Naive thymus-derived CD8-positive, alpha-beta T cell (primary cell): ENCODE results near the gene LRRC34. TPM values are rescaled to one million over a fixed set of nuclear protein-coding genes. Genes with fewer than 3 reads are reported as not detected.

ENCODE experiments used
- ATAC-seq, 2 donors: fragments of 150-1000 bp; cut with Tn5 transposase in 1 of 2; sonication (Bioruptor Pico), chemical (Tn5 transposase) in 1 of 2; 1 replicate in 1 of 2; 2 replicates in 1 of 2; pipeline ENCODE4 v1.10.0; 2021; ENCODE audit warnings: mild to moderate bottlenecking in 2 of 2, moderate library complexity in 2 of 2
- POLR2A ChIA-PET: fragments of 350-600 bp; sonication (Branson Sonifier 250); formaldehyde crosslinking; loops from one replicate; lab custom pipeline; 2021; ENCODE audit warnings: antibody characterized with exemption; lab: Charles Lee
- DNase-seq, 10 donors: peaks; one replicate each; pipeline versions ENCODE4 v3.0.0 to v3.0.0-alpha.2; 2020 to 2022
- H3K27ac Mint-ChIP-seq, 10 donors: one replicate each; pipeline ENCODE4 v1.8.0; 2020 to 2022; ENCODE audit warnings: mild to moderate bottlenecking in 10 of 10, mixed read lengths in 10 of 10, moderate library complexity in 4 of 10, inconsistent platforms in 1 of 10
- H3K27me3 Mint-ChIP-seq, 5 donors: one replicate each; pipeline ENCODE4 v1.8.0; 2021 to 2022; ENCODE audit warnings: mixed read lengths in 5 of 5
- H3K36me3 Mint-ChIP-seq, 3 donors: one replicate each; pipeline ENCODE4 v1.8.0; 2020 to 2022; ENCODE audit warnings: mixed read lengths in 3 of 3, mild to moderate bottlenecking in 2 of 3, inconsistent platforms in 1 of 3
- H3K4me1 Mint-ChIP-seq, 4 donors: one replicate each; pipeline ENCODE4 v1.8.0; 2021 to 2022; ENCODE audit warnings: mixed read lengths in 4 of 4
- H3K4me3 Mint-ChIP-seq, 10 donors: one replicate each; pipeline ENCODE4 v1.8.0; 2020 to 2022; ENCODE audit warnings: mild to moderate bottlenecking in 10 of 10, mixed read lengths in 10 of 10, moderate library complexity in 6 of 10, inconsistent platforms in 1 of 10
- H3K9me3 Mint-ChIP-seq, 9 donors: one replicate each; pipeline ENCODE4 v1.8.0; 2020 to 2022; ENCODE audit warnings: mixed read lengths in 9 of 9, mild to moderate bottlenecking in 3 of 9, inconsistent platforms in 1 of 9, moderate library complexity in 1 of 9
- polyA plus RNA-seq, 3 donors: library from polyadenylated mRNA; unstranded; fragments of 300-500 nt; fragmentation: Illumina TruSeq; gene quantifications; one replicate each; pipeline ENCODE4 v1.2.3, GENCODE V29; 2021
- total RNA-seq, 8 experiments: library from RNA in 2 of 8; stranded (reverse) in 2 of 8; gene quantifications; one replicate each; pipeline ENCODE4 v1.2.3 and lab custom pipeline; 2021 to 2026

LRRC34 gene
- total and polyA plus RNA-seq, 5 experiments from 2014 or later: 0.29 to 1.2 (median 0.42) TPM

GRCh38 chr3:169811631-169812331 is 923 bp downstream of the LRRC34 start:
- Mint-ChIP-seq H3K9me3 (peaks cover 2 to 19% (median 10%) of the 10 kb centered on the region in 9 donors), H3K4me3 (peak overlapping the region; percentile 78 to 93 (median 88)), H3K4me1 (peaks cover 18 to 24% (median 22%) of the 10 kb centered on the region in 4 donors), H3K27ac (peak overlapping the region in 8 of 10 donors; percentile 24 to 83 (median 68)), H3K27me3 (no peaks in the 10 kb centered on the region), H3K36me3 (peaks cover 0 to 6% (median 4%) of the 10 kb centered on the region in 3 donors)
- ATAC-seq: peak; percentile 37 to 48
- peak in 4 of 10 donors; percentile 19 to 69 (median 27) for DNase-seq
- POLR2A ChIA-PET: interaction anchor here (1.1 to 3.5 kb wide), 5 partner anchors 39 to 155 kb away, joined by 3 to 21 read pairs (median 5); partner anchors contain the start of genes ACTRT3, MYNN, SEC62 and TERC

DNA sequence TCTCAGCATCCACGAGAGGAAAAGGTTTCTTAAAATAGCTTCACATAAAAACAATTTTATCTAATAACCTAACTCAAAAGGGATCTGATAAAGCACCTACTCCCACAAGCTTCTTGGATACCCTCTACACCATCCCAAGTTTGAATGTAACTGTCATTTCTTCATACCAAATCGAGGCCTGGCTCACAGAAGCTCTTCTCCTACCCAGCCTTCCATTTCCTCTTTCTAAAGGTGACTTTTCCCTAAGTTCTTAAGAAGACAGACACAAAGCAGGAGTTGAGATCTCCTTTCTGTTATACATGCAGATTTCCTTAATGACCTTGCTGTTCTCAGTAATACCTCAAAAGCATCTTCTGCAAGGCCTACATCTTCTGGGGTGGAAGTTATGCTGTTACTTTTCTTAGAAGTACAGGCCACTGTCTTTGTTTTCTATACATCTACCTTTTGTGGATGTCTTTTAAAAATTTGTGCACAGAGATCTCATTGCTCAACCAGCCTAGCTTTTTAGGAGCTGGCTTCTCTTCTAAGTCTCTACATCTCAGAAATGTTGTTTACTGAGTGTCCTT is 3.4 kb downstream of the LRRC34 start:
- H3K9me3 Mint-ChIP-seq: no peaks in the 10 kb centered on the region
- H3K36me3 Mint-ChIP-seq: no peaks in the 10 kb centered on the region
- H3K4me1 Mint-ChIP-seq: peaks cover 17 to 24% (median 22%) of the 10 kb centered on the region in 4 donors
- no peaks in the 10 kb centered on the region for H3K27me3 Mint-ChIP-seq
- no peak for ATAC-seq
- no peak overlapping the region for H3K4me3 Mint-ChIP-seq
- POLR2A ChIA-PET: interaction anchor here (0.6 to 0.7 kb wide), 2 partner anchors 9 to 796 kb away, joined by 3 to 6 read pairs; no protein-coding TSS in a partner anchor
- H3K27ac Mint-ChIP-seq: peak overlapping the region in 2 of 10 donors; percentile 4 to 15
- DNase-seq: no peak

GRCh38 chr3:169804681-169805080 is 8.0 kb downstream of the LRRC34 start:
- Mint-ChIP-seq H3K4me1 (no peaks in the 10 kb centered on the region), H3K9me3 (no peaks in the 10 kb centered on the region), H3K27me3 (no peaks in the 10 kb centered on the region), H3K27ac (no peak overlapping the region), H3K36me3 (no peaks in the 10 kb centered on the region), H3K4me3 (no peak overlapping the region)
- no peak for ATAC-seq
- POLR2A ChIA-PET: no interaction called here
- no peak for DNase-seq

DNA sequence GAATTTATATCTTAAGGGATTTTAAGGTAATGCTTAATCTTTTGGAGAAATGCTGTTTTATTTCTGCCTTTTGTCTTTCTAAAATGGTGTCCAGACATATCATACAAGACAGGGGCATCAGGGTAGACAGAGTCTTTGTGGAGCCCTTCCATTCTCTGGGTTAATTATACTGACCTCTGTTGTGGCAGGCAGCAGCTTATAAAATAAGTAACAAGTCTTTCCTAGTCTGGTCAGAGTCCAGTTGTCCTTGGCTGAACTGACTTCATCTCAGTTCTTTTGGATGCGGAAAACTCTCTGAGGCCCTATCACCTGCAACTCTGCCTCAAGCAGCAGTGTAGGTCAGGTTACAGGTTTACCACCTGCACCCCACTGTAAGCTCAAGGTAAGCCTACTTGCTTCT is 20.3 kb downstream of the LRRC34 start:
- ATAC-seq (no peak), DNase-seq (no peak)
- Mint-ChIP-seq H3K27ac (peak overlapping the region in 1 of 10 donors; percentile 0), H3K27me3 (no peaks in the 10 kb centered on the region), H3K4me3 (no peak overlapping the region), H3K9me3 (no peaks in the 10 kb centered on the region), H3K36me3 (peaks cover 0 to 30% (median 5%) of the 10 kb centered on the region in 3 donors), H3K4me1 (peaks cover 0 to 6% (median under 1%) of the 10 kb centered on the region in 4 donors)
- POLR2A ChIA-PET: no interaction called here

- no peak for DNase-seq
- Mint-ChIP-seq H3K9me3 (no peaks in the 10 kb centered on the region), H3K4me3 (no peak overlapping the region), H3K4me1 (peaks cover 0 to 8% (median under 1%) of the 10 kb centered on the region in 4 donors), H3K27ac (peak overlapping the region in 2 of 10 donors; percentile 2 to 55), H3K36me3 (peaks cover 0 to 40% (median 14%) of the 10 kb centered on the region in 3 donors), H3K27me3 (no peaks in the 10 kb centered on the region)
- POLR2A ChIA-PET: interaction anchor here (0.7 kb wide), 1 partner anchor 17 kb away, joined by 3 read pairs; no protein-coding TSS in a partner anchor
- ATAC-seq: no peak
Measured at GRCh38 chr3:169790687-169791429, 21.8 kb downstream of the LRRC34 start.

GRCh38 chr3:169790219-169790618 is 22.5 kb downstream of the LRRC34 start:
- no peak for DNase-seq
- peak overlapping the region in 1 of 10 donors; percentile 55 for H3K27ac Mint-ChIP-seq
- H3K27me3 Mint-ChIP-seq: no peaks in the 10 kb centered on the region
- ATAC-seq: no peak
- POLR2A ChIA-PET: interaction anchor here (0.7 kb wide), 1 partner anchor 17 kb away, joined by 3 read pairs; no protein-coding TSS in a partner anchor
- peaks cover 0 to 8% (median under 1%) of the 10 kb centered on the region in 4 donors for H3K4me1 Mint-ChIP-seq
- H3K4me3 Mint-ChIP-seq: no peak overlapping the region
- H3K9me3 Mint-ChIP-seq: no peaks in the 10 kb centered on the region
- H3K36me3 Mint-ChIP-seq: peaks cover 0 to 46% (median 19%) of the 10 kb centered on the region in 3 donors

DNA sequence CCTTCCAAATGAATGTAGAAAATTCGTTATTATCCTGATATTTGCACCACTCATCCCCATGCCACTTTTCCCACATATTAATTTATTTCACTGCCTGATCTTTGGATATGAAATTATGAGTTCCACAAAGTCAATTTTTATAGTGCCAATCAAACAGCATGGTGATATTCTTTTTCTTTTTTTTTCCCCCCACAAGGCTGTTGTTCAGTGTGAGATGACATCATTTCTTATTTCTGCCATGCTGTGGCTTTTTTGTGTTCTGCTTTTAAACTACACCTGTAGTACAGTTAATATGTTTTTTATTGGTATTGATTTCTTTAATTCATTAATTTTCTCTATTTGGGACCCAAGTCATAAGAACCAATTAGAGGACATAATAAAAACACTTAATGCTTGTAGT is 24.9 kb downstream of the LRRC34 start:
- DNase-seq (no peak), ATAC-seq (no peak)
- H3K36me3 Mint-ChIP-seq: peaks cover 0 to 61% (median 17%) of the 10 kb centered on the region in 3 donors
- POLR2A ChIA-PET: no interaction called here
- no peaks in the 10 kb centered on the region for H3K9me3 Mint-ChIP-seq
- H3K4me3 Mint-ChIP-seq: no peak overlapping the region
- H3K4me1 Mint-ChIP-seq: peaks cover 0 to 8% (median under 1%) of the 10 kb centered on the region in 4 donors
- peak overlapping the region in 3 of 10 donors; percentile 32 to 68 (median 48) for H3K27ac Mint-ChIP-seq
- H3K27me3 Mint-ChIP-seq: no peaks in the 10 kb centered on the region

DNA sequence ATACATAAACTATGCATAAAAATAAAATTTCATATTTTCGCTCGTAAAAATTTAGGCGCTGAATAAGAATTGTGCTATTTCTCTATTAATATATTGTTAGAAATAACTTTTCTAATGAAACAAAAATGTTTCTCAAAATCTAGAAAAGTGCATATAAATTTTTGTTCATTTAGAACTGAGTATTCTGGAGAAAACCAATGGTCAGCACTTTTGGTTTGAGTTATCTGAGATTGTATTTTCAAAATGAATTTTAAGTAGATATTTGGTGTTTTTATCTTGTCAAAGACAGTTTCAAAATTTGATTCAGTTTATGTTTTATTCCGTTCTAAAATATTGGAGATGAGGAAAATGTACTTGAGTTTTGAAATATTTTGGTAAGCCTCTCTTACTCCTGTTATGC is 25.6 kb downstream of the LRRC34 start:
- Mint-ChIP-seq H3K27me3 (no peaks in the 10 kb centered on the region), H3K36me3 (peaks cover 0 to 66% (median 14%) of the 10 kb centered on the region in 3 donors), H3K9me3 (no peaks in the 10 kb centered on the region), H3K4me1 (peaks cover 0 to 8% (median under 1%) of the 10 kb centered on the region in 4 donors), H3K4me3 (no peak overlapping the region), H3K27ac (no peak overlapping the region)
- ATAC-seq (no peak), DNase-seq (no peak)
- POLR2A ChIA-PET: no interaction called here

GRCh38 chr3:169781209-169781855 is 31.4 kb downstream of the LRRC34 start:
- peaks cover 20 to 42% (median 40%) of the 10 kb centered on the region in 4 donors for H3K4me1 Mint-ChIP-seq
- POLR2A ChIA-PET: interaction anchor here (1.0 kb wide), 1 partner anchor 17 kb away, joined by 3 read pairs; the partner anchor contains the start of gene TERC
- no peak for ATAC-seq

DNA sequence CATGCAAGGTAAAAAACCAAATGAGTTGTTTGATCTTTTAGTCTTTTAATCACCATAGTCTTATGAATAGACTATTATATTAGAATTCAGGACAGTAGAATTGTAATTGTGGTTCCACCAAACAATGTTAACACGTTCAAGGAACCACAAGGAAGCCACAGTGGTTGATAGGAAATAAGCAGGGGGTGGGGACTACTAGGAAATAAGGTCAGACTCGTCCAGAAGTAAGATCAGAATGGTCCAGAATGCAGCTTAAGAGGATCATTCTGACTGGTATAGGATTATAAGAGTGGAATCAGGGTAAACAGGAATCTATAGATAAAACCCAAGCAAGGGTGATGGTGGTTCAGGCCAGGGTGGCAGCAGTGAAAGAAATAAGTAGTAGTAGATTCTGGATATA is 32.0 kb downstream of the LRRC34 start:
- Mint-ChIP-seq H3K4me3 (peak overlapping the region in 2 of 10 donors; percentile 15 to 36), H3K9me3 (no peaks in the 10 kb centered on the region), H3K27ac (peak overlapping the region in 7 of 10 donors; percentile 2 to 79 (median 28)), H3K4me1 (peaks cover 22 to 46% (median 44%) of the 10 kb centered on the region in 4 donors), H3K27me3 (no peaks in the 10 kb centered on the region), H3K36me3 (peaks cover 8 to 86% (median 11%) of the 10 kb centered on the region in 3 donors)
- no peak for ATAC-seq
- POLR2A ChIA-PET: interaction anchor here (1.0 kb wide), 1 partner anchor 16 kb away, joined by 3 read pairs; the partner anchor contains the start of gene TERC
- no peak for DNase-seq

More at GRCh38 chr3:169781209-169781855, 31.4 kb downstream of the LRRC34 start:
- H3K27me3 Mint-ChIP-seq: no peaks in the 10 kb centered on the region
- H3K4me3 Mint-ChIP-seq: no peak overlapping the region
- H3K9me3 Mint-ChIP-seq: no peaks in the 10 kb centered on the region
- no peak for DNase-seq
- peaks cover 8 to 86% (median 17%) of the 10 kb centered on the region in 3 donors for H3K36me3 Mint-ChIP-seq
- peak overlapping the region in 8 of 10 donors; percentile 5 to 79 (median 30) for H3K27ac Mint-ChIP-seq

GRCh38 chr3:169777822-169778221 is 34.9 kb downstream of the LRRC34 start:
- ATAC-seq (no peak), DNase-seq (no peak)
- POLR2A ChIA-PET: interaction anchor here (1.1 kb wide), 1 partner anchor 13 kb away, joined by 4 read pairs; the partner anchor contains the start of gene TERC
- Mint-ChIP-seq H3K27ac (no peak overlapping the region), H3K9me3 (no peaks in the 10 kb centered on the region), H3K36me3 (peaks cover 8 to 85% (median 11%) of the 10 kb centered on the region in 3 donors), H3K4me3 (no peak overlapping the region), H3K27me3 (no peaks in the 10 kb centered on the region), H3K4me1 (peaks cover 29 to 70% (median 65%) of the 10 kb centered on the region in 4 donors)
